ENCODE results near the gene CDH22. TPM values are rescaled to one million over a fixed set of nuclear protein-coding genes. Genes with fewer than 3 reads are reported as not detected.

The CDH22 gene
- polyA plus RNA-seq, 3 donors, result 0.04 TPM; not detected in 2

DNA sequence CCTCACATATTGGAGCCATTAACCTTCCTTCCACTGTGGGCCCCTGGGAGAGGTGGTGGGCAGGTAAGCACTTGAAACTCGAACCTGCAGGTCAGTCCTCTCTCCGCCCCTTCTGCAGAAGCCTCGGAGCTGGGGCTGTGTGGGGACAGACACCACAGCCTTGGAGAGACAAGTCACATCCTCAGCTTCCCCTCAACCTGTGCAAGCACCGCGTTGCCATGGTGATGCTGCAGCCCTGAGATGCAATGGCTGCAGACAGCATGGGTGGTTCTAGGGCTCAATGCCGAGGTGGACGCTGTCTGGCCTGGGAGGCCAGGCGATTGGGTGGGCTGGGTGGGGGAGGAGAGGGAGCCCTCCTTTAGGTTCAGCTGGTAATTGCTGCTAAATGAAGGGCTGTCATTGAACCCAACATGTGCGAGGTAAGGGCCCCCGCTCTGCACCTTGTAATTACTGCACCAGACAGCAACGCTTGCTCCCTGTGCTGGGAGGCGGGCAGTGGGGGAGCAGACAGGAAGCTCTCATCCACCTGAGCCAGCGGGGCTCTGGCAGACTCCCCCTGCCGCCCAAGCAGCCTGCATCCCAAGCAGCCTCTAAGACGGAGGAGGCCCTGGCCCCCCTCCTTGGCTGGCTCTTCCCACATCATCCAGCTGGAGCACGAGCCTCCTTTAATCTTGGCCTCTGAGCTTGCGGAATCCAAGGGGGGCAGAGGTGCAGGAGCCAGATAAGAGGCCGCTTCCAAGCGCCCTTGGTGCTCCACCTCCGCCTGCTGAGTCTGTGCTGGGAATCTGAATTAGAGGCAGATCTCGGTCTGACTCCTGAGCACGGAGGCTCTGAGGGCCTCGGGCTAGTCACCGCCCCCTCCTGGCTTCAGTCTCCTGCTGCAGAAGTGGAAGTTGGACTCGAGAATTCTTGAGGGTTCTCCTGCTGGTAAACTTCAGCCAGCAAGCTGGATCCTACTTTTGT, 39.8 kb upstream of the CDH22 start:
- DNase-seq (ENCODE audit: extremely low read depth in 1 of 11, low read depth in 9 of 11, low spot score in 4 of 11), result no peak

DNA sequence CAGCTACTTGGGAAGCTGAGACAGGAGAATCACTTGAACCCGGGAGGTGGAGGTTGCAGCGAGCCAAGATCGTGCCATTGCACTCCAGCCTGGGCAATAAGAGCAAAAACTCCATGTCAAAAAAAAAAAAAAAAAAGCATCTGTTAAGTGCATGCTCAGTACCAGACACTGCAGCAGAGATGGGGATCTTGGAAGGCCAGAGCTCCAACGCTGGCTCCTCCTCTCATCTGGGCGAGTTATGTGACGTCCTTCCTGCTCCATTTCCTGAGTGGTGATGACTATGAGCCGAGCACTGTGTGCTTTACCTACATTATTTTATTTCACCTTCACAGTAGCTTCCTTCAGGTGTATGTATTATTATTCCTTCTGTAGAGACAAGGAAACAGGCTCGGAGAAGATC, 38.5 kb upstream of the CDH22 start:
- DNase-seq (ENCODE audit: extremely low read depth in 1 of 11, low read depth in 9 of 11, low spot score in 4 of 11), result no peak

DNA sequence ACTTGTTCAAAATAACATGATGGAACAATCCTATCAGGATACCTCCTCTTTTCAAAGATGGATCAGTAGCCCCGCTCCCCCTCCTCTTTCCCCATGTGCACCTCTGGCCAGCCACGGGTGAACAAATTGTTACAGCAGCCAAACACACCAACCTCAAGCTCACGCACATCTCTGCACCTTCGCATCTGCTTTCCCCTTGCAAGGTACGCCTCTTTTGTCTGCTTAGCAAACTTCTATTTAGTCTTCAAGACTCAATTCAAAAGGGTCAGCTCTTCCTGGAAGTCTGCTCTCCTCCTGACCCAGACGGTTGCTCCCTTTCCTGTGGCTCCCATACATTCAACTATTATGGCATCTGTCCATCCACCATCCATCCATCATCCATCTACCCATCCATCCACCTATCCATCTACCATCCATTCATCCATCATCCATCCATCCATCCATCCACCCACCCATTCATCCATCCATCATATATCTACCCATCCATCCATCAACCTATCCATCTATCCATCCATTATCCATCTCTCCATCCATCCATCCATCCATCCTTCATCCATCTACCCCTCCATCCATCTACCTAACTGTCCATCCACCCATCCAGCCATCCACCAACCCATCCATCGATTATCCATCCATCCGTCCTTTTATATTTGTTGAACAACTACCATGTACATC, 36.3 kb upstream of the CDH22 start:
- DNase-seq (ENCODE audit: extremely low read depth in 1 of 11, low read depth in 9 of 11, low spot score in 4 of 11), result no peak

DNA sequence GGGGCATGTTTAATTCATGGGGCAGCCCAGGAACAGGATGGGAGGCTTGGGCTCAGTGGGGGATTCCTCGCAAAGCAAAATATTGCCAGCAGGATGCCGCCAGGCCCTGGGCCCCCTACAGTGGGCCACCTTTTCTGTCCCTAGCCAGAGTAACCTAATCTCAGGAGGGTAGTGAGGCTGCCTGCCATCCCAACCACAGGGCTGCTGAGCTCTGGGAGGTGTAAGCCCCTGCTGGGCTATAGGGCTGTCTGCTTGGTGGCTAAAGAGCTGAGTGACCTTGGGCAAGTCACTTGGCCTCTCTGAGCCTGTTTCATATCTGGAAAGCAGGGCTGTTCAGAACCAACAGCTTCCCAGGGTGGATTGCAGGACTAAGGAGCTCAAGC, 35.7 kb upstream of the CDH22 start:
- no peak for DNase-seq (ENCODE audit: extremely low read depth in 1 of 11, low read depth in 9 of 11, low spot score in 4 of 11)

DNA sequence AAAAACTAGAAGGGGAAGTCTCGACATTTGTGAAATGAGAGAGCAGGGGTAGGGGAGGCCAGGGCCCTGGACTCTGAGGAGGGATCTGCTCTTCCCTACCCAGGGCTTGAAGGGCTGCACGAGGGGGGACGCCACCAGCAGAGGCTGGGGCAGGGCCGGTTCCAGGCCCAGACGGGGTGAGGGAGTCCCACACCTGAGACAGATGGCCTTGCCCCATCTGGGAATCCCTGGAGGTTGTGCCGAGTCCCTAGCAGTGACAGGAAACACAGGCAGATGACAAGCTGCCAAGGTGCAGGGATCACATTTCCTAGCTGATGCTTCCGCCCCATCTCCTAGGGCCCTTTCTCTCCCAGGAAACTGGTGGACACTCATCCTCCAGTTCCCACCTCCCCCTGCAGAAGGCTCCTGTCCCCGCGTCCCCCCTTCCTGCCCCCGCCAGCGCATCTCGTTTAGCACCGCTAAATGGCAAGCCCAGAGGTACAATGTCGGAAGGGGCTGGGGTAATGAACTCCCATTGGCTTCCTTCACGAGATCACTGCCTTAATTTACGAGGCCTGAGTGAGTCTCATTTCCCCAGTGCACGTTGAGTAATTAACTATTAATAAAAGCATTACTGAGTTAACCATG, 35.2 kb upstream of the CDH22 start:
- DNase-seq (ENCODE audit: extremely low read depth in 1 of 11, low read depth in 9 of 11, low spot score in 4 of 11), result no peak

DNA sequence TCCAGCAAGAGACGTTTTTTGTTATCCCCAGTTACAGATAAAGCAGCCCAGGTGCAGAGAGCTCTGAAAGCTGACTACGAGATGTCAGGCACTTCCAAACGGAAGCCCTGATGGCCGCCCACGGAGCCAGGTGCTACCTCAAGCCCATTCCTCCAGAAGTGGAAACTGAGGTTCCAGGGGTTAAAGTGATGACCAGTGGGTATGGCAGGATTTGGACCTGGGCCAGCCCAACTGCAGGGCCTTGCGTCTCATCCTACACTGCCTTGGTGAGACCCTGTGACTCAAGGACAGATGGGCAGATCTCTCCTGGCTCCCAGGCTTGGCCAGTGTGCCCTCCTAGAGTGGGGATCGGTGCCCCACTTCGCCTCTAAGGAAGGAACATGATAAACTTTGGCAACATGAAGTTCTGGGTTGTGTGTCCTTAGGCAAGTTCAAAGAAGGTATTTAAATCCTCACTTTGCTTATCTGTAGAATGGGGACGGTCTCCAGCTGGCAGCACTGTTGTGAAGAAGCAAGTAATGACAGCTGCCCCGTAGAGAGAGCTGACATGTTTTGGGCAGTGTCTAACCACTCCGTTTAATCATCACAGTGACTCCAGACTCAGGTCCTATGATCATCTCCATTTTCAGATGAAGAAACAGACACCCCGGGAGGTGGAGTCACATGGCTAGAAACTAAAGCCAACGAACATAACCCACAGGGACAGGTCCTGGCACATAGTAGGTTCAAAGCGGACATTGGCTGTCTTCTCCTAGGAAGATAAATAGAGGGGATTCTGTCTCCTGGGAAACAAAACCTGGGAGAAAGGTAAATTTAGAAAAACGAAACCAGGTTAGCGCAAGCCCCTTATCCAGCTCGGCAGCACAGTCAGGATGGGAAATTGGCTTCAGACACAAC, 34.4 kb upstream of the CDH22 start:
- no peak for DNase-seq (ENCODE audit: extremely low read depth in 1 of 11, low read depth in 9 of 11, low spot score in 4 of 11)

DNA sequence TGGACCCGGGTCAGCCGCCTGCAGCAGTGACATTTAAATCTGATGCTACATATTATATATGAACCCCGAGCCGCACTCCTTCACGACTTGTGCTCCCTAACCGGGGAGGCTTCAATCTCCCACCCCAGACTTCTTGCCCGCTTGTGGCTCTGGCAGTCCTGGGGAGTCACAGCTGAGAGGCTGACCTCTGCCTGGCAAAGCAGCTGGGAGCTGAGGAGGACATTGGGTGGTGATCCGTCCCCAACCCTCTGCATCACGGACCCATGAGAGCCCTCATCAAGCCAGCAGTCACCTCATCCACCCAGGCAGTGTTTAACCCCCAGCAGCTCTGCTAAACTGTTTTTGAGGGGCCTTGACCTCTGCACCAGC, 33.7 kb upstream of the CDH22 start:
- DNase-seq (ENCODE audit: extremely low read depth in 1 of 11, low read depth in 9 of 11, low spot score in 4 of 11), result no peak

DNA sequence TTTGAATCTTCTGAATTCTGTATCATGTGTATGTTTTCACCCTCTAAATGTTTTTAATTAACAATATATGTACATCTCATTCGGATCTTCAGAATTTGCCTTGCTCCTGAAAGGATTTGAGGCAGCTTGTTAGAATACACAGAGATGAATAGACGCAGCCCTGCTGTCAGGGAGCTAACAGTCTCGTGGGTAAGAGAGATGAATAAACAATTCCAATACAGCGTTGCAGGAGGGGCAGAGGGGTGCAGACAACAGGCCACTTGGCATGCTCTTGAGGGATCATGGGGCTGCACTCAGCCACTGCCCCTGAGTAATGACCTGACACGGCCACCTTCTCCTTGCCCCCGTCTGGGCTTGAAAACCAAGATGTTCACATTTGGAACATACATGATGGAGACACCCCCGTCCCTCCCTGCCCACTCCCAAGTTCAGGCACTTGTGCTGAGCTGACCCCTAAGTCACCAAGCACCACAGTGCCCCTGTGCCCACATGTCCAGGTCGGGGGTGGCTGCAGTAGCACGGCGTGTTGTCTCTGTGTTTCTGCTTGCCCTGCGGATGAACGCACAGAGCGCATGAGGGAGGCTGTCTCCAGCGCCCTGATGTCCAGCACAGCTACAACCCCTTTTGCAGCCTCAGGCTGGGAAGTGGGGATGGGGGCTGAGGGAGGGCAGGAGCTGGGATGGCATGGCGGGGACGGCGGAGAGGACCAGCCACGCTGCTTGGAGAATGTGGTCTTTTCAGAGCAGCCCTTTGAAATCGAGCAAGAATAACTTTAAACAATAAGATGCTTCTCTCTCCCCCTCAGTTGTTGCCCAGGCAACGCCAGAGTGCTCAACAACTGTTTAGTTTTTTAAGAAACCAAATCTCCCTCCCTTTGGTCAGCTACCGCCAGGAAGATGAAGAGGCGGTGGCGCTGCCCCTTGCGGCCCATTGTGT, 33.0 kb upstream of the CDH22 start:
- peak in 1 of 11 donors; percentile 43 for DNase-seq (ENCODE audit: extremely low read depth in 1 of 11, low read depth in 9 of 11, low spot score in 4 of 11)

DNA sequence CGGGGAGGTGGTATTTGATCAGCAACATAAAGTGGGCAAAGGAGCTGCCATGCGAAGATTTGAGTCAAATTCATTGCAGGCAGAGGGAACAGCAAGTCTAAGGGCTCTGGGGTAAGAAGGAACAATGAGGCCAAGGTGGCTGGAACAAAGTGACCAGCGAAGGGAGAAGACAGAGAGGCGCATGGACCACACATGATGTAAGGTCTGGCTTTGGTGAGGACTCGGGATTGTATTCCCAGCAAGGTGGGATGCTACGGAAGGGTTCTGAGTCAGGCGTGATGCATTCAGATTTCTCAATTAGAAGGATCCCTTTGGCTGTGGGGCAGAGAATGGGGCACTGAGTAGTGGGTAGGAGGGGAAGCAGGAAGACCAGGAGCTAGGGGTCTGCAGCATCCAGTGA, 30.7 kb upstream of the CDH22 start:
- no peak for DNase-seq (ENCODE audit: extremely low read depth in 1 of 11, low read depth in 9 of 11, low spot score in 4 of 11)

DNA sequence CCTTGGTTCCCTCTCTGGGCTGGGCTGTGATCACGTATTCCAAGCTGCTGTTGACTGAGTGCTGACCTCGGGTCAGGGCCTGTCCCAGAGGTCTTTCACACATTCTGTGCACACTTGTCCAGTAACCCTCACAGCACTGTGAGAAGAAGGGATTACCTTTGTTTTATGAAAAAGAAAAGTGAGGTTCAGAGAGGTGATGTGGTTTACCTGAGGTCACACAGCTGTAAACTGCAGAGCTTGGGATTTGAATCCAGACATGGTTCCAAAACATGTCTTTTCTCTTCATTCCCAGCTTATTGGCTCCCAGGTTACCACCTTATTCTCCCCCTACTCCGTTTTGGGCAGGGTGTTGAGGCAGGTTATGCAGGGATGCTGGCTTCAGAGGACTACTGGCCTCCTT, 28.4 kb upstream of the CDH22 start:
- no peak for DNase-seq (ENCODE audit: extremely low read depth in 1 of 11, low read depth in 9 of 11, low spot score in 4 of 11)

DNA sequence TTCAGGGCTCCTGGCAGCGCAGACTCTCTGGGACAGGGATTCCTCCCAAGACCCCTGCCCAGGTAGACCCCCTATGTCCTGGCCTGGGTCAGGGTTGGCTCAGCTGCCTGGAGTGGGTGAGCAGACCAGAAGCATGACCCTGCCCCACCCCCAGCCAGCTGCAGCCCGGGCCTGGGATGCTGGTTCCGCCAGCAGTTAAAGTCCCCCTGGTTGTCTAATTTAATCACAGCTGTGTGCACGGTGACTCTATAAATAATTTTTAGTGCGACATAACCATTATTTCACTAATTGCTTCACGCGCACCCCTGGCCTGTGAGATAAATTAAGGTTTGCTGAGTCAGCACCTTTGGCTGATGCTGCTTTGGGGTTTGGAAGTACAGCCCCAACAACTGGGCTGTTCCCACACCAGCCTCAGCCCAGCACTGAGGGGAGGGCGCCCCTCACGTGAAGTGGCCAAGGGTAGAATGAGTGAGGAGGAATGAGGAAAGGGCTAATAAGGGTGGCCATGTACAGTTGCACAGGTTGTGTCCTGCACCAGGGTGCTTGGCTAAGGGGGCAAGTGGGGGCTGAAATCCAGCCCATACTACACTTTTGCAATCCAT, 26.1 kb upstream of the CDH22 start:
- DNase-seq (ENCODE audit: extremely low read depth in 1 of 11, low read depth in 9 of 11, low spot score in 4 of 11), result no peak

DNA sequence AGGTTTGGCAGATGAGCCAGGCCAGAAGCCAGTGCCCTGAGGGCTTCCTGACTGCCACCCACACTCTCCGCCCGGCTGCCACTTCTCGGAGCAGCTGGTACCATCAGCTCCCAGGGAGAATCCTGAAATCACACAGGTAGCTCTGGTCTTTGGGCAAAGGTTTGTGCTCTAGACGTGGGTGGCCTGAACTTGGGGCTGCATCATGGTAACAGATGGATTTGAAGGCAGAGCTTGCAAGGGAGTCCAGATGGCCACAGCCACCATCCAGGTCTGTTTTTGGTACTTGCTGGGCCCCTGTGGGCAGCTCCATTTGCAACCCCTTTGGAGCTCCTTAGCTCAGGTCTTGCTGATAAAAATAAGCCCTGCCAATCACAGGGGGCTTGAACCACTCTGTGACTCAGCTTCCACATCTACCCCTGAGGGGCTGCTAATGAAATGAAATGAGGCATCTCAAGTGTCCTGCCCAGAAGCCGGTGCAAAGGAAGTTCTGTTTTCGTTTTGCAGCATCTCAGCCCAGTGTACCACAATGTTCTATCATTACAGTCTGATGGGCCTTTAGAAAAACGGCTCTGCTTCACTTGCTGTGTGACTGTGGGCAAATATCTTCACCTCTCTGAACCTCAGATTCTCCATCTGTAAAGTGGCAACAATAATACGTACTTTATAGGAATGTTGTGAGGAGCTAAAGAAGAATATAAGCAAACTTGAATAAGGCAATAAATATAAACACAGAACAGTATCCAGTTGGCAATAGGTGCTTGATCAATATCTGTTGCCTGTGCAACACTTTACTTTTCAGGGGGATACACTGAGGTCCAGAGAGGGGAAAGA, 25.1 kb upstream of the CDH22 start:
- no peak for DNase-seq (ENCODE audit: extremely low read depth in 1 of 11, low read depth in 9 of 11, low spot score in 4 of 11)

DNA sequence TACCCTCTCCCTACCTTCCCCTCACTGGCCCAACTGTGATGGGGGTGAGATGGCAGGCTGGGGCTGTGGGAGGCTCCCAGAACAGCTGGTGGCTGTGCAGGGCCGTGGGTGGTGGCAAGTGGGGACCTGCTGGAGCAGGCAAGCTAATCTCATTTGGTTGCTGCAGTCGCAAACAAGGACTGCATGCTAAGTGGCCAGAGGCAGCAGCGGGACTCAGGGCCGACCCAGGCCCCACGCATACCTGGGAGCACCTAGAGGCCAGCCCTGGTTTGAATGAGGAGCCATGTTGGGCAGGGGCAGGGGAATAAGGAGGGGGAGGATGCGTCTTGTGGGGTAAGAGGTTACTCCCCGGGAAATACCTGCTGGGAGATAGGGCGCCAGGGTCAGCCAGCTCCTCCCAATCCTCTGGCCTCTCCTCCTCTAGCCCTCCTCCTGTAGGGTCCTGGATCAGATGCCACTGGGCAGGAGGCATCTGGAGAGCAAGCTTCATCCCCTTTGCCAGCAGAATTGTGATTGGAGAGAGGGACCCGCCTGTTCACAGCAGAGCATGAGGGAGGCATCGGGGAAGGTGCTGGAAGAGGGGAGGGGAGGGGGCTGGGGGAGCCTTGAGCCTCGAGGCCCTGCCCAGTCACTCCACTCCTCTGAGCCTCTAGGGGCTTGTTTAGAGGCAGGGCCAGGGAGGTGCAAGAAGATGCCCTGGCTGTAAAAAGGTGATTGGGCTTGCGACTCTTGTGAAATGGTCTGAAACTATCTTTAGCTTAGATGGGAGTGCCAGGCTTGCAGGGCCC, 24.3 kb upstream of the CDH22 start:
- no peak for DNase-seq (ENCODE audit: extremely low read depth in 1 of 11, low read depth in 9 of 11, low spot score in 4 of 11)

DNA sequence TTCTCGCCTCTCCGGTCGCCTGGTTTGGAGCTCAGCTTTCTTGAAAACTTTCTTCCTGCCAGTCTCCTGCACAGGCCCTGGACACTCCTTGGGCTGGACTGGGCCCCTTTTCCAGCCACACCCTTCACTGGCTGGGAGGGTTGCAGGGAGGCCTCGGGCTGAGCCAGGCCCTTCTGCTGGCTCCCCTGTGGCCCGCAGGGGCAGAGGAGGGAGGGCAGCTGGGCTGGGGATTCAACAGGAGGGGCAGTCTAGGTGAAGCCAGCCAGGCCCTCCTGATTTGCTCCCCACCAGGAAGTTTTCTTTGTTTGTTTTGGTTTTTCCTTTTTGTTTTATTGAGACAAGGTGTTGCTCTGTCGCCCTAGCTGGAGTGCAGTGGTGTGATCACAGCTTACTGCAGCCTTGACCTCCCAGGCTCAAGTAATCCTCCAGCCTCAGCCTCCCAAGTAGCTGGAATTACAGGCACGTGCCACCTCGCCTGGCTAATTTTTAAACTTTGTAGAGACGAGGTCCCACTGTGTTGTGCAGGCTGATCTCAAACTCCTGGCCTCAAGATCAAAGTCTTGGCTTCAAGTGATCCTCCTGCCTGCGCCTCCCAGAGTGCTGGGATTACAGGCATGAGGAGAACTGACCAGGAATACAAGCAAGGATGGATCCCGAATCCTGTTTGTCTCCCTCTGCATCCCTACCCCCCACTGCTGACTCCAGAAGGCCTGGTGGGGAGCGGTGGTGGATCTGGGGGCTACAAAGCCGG, 23.5 kb upstream of the CDH22 start:
- DNase-seq (ENCODE audit: extremely low read depth in 1 of 11, low read depth in 9 of 11, low spot score in 4 of 11), result no peak

DNA sequence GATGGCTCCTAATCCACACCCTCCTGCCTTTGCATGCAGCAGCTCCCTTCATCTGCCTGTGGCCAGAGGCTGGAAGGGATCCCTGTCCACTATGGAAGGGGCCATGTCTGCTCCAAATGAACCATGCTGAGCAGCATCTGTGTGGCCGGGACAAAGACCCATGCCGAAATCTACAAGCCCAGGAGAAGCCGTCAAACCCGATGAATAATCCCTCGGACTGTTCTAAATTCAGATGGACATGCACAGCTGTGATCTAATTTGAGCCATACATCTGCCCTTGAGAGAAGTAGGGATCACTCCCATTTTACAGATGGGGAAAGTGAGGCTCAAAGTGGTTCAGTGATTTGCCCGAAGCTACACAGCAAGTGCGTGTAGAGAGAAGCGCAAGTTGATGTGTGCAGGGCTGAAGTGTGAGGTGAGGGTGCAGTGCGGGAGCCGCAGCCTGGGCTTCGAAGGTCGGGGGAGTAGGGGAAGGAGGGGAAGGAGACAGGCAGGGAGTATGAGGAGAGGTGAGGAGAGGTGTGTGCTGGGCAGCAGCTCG, 22.6 kb upstream of the CDH22 start:
- DNase-seq (ENCODE audit: extremely low read depth in 1 of 11, low read depth in 9 of 11, low spot score in 4 of 11), result no peak
